NCI-H2029 (cell line): Measurements from ENCODE around the gene SCO2.

Experiments used
- DNase-seq: peaks from one replicate; lab custom pipeline; 2025; lab: John Stamatoyannopoulos, UW

Gene SCO2, protein sequence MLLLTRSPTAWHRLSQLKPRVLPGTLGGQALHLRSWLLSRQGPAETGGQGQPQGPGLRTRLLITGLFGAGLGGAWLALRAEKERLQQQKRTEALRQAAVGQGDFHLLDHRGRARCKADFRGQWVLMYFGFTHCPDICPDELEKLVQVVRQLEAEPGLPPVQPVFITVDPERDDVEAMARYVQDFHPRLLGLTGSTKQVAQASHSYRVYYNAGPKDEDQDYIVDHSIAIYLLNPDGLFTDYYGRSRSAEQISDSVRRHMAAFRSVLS

DNA sequence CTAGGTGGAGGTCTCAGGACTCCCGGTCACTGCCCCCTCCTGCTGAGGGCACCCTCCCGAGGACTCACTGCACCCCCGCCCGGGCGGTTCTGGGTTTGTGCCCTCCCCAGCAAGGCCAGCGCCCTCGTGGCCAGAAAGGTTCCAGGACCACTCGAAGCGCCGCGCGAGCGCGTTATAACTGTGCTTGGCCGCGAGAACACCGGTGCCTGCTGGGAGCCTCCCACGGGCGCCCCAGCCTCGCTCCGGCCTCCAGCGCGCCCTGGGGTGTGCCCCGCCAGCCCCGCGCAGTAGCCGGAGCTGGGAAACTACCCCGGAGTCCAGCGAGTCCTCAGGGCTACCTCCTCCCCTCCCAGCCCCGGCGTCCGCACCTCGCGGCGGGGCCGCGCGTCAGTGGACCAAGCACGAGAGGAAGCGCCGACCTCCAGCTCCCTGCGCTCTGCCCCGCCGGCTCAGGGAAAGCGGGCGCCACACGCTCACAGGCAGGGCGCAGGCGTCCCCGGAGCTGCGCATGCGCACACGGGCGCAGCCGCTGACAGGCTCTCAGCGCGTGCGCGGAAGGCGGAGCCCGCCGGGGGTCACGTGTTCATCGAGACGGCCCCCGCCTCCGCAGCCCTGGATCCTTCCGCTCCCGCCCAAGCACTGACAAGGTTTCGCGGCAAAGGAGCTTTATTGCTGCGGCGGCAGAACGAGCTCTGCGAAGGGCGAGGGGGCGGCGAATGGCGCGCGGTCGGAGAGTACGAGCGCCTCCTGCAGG, at the start of gene SCO2:
Gene SCO2 (minus strand): TSS at position 495 of the 754 bp plus-strand sequence. CDS start 1,187 bp downstream, outside the sequence.
- peak; percentile 85 for DNase-seq

DNA sequence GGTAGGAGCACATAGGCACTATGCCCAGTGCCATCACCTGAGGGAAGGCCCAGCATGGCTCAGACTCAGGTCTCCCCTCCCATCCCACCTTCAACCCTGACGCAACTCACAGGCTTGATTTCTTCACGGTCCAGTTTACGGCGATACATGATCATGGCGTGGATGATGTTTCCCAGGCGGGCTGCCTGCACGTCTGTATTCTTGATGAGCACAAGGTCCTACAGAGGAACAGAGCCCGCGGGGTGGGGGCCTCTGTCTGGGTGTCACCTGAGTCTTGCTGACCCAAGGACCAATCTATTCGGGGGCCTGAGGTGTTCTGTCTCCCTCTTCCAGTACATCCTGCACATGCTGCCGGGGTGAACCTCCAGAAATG, 49.0 kb upstream of the SCO2 start:
- no peak for DNase-seq

DNA sequence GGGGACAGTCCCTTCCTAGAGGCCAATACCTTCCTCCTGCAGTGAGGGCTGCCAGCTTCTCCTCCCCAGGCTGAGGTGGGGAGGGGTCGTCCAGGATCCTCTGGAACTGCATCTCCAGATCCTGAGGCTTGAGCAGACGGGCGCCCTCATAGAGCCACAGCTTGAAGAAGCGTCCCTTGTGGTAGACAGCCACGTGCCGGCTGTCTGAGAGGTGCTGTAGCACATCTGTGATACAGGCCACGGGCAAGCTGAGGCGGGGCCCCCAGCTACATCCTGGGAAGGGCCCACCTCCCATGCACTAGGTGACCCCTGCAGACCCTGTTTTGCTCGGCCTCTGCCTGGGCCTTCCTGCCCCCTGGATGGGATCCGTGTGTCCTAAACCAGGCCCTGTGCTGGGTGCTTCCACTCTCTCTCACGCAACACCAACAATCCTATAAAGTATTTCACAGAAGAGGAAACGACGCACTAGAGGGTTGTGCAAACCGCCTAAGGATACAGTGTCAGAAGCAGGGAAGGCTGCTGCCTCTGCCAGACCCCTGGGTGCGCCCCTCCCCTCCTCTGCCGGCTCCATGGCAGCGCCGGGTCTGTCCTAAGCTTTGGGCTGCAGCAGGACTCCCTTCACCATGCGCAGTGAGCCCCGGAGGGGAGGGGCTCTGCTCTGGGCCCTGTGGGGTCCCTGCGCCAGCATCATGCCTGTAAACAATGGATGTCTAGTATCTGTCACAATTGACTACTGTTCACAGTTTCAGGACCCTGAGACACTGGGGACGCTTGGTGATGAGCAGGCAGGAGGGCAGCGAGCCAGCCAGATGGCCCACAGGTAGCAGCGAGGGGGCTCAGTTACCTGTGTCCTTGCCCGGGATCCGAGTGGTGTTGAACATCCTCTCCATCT, 48.3 kb upstream of the SCO2 start:
- no peak for DNase-seq

DNA sequence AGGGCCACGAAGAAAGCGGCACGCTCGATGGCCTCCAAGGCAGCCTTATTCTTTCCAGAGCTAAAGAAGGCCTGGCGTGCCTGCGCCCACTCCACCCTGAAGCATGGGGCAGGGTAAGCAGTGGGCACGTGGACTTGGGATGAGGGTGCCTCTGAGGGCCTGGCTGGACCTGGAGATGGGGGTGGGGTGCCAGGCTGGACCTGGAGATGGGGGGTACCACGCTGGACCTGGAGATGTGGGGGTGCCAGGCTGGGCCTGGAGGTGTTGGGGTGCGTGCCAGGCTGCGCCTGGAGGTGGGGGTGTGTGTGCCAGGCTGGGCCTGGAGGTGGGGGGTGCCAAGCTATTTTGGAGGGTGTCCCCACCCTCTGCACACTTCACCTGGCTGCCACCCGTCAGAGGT, 47.6 kb upstream of the SCO2 start:
- no peak for DNase-seq

DNA sequence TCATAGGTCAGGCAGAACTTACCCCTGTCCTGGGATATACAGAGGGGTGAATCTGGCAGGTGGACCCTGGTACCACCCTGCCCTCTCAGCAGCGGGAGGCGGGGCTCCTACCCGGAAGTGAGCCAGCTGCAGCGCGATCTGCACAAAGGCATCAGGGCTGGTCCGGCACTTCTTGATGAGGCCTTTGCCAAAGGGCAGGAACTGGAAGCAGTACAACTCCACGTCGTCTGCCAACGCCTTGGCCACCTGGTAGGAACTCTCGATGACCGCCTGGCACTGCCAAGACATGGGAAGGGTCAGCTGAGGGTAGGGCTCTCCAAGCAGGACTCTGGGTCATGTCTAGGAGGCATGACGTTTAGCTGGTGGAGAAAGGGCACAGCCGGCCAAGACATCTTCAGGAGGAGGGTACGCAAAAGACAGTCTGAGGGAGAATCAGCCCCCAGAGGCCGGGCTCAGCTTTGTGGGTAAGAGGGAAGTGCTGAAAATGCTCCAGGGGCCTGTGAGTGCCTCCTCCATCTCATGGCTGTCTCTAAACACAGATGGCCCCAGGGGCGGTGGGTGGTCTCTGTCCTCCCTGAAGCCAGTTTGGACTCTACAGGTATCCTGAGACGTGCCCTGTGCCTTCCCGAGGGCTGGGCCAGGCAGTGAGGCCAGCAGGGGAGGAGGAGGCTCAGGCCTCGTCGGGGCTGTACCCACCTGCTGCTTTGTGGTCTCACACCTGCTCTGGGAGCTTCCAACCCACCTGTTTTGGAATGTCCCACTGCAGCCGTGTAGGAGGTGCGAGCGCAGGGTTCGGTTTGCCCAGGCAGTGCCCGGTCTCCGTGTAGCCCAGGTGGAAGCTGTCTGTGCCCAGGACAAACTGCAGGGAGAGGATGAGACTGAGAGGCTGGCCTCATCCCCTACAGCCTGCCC, 46.1 kb upstream of the SCO2 start:
- no peak for DNase-seq

DNA sequence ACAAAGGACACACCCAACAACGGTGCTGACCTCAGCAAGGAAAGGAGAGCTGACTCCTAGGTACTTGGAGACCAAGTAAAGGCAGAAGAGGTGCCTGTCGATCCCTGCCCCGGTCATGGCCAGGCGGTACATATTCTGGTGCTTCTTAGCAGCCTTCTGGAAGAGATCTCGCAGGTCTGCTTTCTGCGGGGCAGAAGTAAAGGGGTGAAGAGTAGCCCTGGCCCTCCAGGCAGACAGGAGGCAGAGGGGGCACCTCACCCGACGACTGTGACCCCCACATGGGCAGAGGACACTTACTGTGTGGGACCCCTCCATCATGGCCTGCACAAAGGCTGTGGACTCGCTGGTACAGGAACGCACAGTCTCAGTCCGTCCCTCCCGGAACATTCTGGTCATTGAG, 45.5 kb upstream of the SCO2 start:
- no peak for DNase-seq

DNA sequence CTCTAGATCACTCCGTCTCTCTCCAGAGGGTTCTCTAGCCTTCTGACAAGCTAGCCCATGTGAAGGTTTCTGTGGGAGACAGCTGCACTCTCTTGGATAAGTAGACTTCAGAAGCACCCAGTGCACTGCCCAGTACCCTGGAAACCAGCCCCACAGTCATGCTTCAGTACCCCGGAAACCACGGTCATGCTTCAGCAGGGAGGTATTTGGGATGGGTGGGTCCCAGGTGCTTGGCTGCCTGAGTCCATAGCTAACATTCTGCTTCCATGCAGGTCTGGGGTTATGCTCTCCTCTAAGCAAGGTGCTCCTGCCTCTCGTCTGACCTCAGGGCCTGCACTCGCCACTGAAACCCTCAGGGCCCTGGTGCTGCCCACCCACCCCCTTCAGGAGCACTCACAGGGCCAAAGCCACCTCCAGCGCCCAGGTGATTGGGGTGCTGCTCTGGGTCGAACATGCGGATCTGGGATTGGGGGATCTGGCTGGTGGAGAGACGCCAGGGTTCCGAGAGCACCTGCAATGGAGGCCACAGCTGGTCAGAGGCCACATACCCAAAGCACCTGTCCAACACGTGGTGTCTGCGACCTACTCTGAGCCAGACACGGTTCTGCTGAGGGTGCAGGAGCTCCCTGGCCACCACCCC, 44.6 kb upstream of the SCO2 start:
- no peak for DNase-seq

DNA sequence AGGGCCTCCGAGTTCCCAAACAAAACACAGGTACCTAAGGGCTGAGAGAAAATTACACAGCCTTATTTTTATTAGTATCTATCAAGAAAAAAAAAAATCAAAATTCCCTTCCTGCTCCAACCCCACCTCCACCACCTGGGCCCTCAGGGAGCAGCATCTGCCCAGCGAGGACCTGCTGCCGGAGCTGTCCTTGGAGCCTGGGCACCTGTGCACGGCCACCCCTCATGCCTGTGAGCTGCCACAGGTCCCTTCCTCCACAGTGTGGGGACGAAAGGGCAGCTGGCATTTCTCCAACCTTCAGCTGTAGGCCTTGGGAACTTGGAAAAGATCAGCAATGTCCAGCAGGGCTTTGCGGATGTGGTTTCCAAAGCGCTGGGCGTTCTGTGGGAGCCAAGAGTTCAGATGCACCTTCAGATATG, 43.7 kb upstream of the SCO2 start:
- no peak for DNase-seq

DNA sequence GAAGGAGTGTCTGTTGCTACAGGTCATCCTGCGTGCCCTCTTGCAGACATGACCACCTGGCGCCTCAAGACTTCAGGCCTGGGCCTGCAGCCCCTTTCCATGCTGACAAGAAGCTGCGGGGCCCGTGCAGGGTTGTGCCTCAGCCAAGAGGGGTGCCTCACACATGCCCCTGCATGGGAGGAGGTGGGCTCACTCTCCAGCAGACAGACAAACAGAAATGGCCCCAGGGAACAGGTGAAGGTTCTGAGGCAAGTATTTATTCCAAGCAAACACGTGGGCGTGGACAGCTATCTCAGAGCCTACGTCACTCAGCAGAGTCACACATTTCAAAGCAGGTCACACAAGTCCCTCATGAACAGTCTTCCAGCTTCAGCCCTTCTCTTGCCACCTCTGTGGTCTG, 43.2 kb upstream of the SCO2 start:
- no peak for DNase-seq

DNA sequence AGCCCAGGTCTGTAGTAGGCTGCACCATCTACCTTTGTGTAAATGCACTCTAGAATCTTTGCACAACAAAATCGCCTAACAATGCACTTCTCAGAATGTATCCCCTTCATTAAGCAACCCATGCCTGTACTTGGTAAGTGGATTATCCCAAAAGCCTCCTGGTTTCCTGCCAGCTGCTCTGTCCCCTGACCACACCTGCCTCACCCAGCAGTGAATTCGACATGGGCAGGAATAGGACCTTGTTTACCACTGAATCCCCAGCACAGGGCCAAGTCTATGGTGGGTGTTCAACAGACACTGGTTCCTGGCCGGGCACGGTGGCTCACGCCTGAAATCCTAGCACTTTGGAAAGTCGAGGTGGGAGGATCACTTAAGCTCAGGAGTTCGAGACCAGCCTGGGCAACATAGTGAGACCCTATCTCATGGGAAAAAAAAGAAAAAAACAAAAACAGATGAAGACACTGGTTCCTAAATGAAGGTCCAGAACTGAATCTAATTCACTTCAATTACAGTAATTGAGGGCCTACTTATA, 42.4 kb upstream of the SCO2 start:
- DNase-seq, result no peak

DNA sequence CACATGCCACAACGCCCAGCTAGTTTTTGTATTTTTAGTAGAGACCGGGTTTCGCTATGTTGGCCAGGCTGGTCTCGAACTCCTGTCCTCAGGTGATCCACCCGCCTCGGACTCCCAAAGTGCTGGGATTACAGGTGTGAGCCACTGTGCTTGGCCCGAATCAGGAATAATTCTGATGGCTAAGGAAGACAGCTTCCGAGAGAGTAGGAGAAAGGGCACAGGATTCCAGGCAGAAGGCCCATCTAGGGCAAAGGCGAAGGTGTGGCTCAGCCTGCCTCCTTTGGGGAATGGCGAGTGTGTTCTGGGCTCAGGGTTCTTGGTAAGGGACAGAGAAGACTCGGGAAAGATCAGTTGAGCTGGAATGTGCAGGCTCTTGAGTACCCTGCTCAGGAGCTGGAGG, 38.9 kb upstream of the SCO2 start:
- no peak for DNase-seq

DNA sequence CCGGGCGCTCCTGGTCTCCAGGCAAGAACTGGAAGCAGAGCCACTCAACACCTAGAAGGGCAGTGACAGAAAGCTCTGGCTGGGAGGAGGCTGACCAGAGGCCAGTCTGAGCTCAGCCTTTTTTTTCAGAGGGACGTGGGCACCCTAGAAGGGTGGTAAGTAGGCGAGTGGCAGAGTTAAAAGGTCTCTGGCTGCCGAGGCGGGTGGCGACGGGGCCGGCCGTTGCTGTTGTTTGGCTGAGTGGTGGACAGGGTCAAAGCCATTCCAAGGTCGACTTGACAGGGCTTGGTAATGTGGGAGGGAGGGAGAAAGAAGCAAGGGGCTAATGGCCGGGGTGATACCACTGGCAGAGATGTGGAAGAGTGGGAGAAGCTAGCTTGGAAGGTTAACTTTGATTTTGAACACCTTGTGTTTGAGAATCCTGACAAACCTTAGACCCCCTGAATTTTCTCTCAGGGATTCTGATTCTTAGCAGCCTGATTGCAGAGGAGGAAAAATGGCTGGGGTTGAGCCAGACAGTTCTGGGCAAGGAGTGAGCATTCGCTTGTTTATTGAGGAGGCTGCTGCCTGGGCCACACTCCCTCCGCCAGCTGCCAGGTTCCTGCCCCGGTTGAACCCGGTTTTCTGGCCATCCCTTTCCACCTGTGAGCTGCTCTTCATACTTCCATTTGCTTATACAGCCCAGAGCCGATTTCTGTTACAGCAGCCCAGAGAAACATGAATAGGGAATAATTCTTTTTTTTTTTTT, 38.2 kb upstream of the SCO2 start:
- no peak for DNase-seq

DNA sequence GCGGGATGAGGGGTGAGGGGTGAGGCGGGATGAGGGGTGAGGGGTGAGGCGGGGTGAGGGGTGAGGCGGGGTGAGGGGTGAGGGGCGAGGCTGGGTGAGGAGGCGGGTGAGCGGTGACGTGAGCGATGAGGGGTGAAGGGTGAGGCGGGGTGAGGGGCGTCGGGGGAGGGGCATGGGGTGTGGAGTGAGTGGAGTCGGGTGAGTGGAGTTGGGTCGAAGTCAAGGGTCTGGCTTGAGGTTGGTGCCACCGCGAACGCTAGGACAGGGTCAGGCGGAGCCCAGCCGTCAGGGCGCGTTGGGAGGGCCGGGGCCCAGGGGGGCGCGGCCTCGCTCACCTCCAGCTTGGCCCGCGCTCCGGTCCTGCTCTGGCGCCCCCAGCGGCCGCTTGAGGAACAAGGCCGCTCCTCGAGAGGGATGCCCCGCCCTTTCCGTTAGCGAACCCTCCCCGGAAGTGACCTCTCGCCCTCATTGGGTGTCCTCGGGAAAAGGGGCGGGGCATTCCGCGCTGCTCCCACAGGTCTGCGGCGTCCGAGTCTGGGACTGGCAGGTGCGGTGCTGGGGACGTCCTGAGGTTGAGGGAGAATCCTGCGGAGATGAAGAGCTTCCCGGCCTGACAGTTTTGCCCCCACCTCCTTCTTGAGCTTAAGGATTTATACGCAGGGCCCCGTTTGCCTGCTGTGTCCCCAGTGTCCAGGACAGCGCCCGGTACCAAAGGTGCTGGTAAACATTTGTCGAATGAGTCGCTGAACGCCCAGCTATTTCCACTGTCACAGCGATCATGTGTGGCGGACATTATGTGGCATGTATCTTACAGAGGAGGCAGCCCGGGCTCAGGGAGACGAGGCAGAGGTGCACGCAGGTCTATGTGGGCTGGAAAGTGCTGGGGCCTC, 37.4 kb upstream of the SCO2 start, which contains the start of gene SYCE3:
Gene SYCE3 (minus strand): TSS at position 397 of the 890 bp plus-strand sequence. CDS start 6,514 bp downstream, outside the sequence.
- peak; percentile 87 for DNase-seq

DNA sequence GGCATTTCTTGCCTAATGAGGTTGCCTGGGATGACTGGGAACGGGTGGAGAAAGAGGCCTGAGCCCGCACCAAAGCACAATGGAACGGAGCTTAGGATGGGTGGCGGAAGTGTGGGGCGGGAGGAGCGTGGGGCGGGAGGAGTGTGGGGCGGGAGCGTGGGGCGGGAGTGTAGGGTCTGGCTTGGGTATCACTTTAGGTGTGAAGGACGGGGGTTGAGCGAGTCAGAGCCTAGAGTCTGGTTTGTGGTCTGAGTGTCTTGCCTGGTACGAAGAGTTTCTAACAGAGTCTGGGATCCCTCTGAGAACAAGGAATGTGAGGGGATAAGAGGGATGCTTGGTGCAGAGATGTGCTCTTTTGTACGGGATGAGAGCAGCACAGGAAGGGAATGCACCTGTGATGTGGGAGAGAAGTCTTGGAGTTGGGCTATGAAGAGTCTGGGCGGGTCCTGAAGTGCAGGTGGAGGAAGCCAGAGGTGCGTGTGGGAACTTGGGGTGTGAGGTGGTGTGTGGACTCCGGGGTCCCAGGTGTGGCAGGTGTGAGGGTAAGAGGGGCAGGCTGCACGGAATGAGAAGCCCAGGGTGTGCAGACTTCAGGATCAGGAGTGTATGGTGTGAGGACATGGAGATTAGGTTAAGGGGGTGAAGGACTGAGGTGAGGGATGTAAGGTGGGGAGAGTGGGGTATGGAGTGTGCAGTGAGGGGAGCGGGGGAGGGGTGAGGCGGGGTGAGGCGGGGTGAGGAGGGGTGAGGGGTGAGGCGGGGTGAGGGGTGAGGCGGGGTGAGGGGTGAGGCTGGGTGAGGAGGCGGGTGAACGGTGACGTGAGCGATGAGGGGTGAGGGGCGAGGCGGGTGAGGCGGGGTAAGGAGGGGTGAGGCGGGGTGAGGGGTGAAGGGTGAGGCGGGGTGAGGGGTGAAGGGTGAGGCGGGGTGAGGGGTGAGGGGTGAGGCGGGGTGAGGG, 36.3 kb upstream of the SCO2 start:
- DNase-seq, result no peak

DNA sequence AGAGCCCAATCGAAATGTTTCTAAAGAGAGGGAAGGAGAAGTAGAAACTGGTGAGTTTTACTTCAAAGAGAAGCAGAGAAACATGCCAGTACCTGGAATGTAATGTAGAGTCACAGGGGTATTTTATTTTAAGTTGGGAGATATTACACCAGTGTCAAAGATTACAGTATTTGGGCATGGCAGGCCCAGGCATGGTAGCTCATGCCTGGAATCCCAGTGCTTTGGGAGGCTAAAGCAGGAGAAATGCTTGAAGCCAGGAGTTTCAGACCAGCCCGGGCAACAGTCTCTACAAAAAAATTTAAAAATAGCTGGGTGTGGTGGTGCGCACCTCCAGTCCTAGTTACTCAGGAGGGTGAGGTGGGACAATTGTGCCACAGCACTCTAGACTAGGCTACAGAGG, 34.6 kb upstream of the SCO2 start:
- DNase-seq, result no peak

DNA sequence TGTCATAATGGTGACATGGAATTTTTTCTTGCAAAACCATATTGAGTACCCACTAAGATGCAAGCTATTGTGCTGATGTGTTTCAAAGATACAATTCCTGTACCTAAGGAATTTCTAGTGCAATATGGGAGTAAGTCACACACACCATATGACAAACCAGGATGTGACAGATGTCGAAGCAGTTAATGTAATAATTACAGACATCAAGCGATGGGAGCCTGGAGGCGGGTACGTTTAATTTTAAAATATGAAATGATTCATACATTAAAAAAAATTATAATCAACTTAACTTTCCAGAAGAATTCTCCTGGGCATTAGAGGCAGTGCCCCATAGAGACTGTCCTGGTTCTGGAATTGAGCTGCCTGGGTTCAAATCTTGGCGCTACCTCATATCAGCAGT, 31.3 kb upstream of the SCO2 start:
- no peak for DNase-seq

DNA sequence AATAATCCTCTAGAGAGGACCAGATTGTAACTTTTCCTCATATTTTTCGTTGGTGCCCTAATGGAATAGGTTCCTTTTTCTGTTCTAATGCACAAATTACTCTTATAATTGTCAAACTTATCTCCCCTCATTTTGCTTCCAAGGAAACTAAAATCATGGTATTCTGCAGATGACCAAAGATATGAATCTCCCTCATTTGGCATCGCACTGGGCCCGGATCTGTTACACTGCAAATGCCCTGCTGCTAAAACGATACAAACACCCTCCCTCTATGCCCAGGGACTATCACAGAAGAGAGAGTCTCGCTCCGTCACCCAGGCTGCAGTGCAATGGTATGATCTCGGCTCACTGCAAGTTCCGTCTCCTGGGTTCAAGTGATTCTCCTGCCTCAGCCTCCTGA, 27.9 kb upstream of the SCO2 start:
- DNase-seq, result no peak
